ENCODE measurements around the gene PRPF40A. TPM values are rescaled to one million over a fixed set of nuclear protein-coding genes. Genes with fewer than 3 reads are reported as not detected.
A peak's percentile ranks its signal among the peaks of the same experiment; 100 is the strongest.

The PRPF40A gene
- polyA plus RNA-seq, 5 donors: 97.7 to 150 (median 132) TPM

DNA sequence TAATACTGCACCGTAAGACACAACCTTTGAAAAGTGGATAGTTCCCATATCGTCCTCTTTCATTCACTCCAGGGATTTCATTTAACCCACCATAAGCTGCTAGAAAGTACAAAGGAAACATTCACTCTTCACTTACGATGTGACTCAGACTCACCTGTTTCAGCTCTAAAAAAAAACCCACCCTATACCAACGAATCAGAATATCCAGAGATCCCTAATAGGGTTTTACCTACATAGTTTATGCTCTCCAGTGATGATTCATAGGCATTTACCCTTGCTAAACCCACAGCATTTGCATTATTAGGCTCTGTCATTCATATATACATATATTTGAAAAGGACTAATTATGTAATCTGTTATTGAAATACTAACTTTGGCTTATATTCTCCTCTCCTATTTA is 60.2 kb downstream of the PRPF40A start:
- no peak for DNase-seq

GRCh38 chr2:152655880-152656279 is 61.4 kb downstream of the PRPF40A start:
- DNase-seq: no peak

DNA sequence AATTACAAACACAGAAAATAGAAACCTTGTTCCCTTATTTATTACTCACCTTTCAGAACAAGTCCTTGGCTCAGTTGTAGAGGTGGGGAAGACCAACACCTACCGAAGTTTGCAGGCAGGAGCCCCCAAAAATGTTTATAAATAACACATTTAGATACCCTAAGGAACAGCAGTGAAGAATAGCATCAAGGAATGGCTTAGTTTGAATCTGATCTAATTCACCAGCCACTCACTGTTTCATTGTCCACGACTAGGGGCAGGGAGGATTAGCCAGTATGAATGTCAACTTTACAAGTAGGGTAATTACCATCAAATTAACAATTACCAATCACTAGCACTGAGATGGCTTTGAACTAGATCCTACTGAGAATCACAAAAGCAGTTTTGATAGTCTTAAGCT is 65.4 kb downstream of the PRPF40A start:
- DNase-seq: no peak

DNA sequence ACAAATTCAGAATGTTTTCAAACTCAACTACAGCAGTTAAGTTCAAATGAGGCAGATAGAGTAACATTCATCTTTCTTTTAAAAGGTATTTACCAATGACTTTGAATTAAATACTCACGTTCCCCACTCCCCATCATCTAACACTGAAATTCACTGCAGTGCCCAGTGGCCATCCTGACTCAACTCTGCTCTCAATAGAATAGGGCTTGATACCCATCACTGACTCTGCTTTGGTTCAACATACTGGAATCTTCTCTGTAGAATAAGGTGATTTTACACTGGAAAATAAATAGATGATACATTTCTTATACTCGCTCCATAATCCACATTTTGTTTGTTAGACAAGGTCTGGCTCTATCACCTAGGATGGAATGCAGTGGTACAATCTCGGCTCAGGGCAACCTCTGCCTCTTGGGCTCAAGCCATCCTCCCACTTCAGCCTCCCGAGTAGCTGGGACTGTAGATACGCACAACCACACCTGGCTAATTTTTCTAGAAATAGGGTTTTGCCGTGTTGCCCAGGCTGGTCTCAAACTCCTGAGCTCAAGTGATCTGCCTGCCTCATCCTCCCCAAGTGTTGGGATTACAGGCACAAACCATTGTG is 66.4 kb downstream of the PRPF40A start:
- DNase-seq: no peak

DNA sequence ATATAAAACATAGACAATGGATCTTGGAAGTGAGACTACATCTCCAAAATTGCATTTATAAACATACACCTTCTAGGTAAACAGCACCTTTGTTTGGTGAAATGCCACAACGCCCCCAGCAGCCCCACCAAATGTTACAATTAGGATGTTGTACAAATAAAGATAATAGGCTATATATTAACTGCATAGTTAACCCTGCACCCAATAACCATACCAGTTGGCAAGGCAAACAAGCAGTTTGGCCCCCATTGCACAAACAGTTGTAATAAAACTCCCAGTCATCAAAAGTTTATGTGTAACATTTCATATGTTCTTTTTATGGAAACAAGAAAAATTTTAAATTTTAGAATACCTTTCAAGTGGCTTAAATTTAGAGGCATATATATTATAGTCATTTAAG is 67.3 kb downstream of the PRPF40A start:
- no peak for DNase-seq

GRCh38 chr2:152648336-152648735 is 68.9 kb downstream of the PRPF40A start:
- no peak for DNase-seq

- DNase-seq: peak in 1 of 2 donors; percentile 60
These were observed 69.7 kb downstream of the PRPF40A start for GRCh38 chr2:152647552-152647951.

GRCh38 chr2:152646775-152647174 is 70.5 kb downstream of the PRPF40A start:
- no peak for DNase-seq

DNA sequence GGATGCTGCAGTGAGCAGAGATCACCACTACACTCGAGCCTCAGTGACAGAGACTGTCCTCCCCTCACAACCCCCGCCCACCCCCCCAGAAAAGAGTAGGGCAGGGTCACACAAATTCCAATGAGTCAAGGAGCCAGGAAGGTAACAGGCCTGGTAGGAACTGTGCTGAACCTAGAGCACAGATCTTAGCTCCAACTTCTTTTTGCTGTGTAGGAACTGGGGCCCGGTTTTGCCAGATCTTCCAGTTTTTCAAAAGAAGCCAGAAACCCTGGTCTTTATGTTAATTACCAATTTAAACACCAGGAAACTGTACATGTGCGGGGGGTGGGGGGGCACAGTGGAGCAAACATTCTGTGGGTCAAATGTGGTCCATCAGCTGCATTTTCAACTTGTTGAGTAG is 71.0 kb downstream of the PRPF40A start:
- DNase-seq: no peak

GRCh38 chr2:152644189-152644873 is 72.9 kb downstream of the PRPF40A start:
- no peak for DNase-seq

GRCh38 chr2:152638590-152638989 is 78.7 kb downstream of the PRPF40A start:
- DNase-seq: no peak

GRCh38 chr2:152638056-152638455 is 79.2 kb downstream of the PRPF40A start:
- DNase-seq: no peak

GRCh38 chr2:152637251-152637650 is 80.0 kb downstream of the PRPF40A start:
- no peak for DNase-seq

GRCh38 chr2:152635635-152636298 is 81.5 kb downstream of the PRPF40A start:
- DNase-seq: no peak

DNA sequence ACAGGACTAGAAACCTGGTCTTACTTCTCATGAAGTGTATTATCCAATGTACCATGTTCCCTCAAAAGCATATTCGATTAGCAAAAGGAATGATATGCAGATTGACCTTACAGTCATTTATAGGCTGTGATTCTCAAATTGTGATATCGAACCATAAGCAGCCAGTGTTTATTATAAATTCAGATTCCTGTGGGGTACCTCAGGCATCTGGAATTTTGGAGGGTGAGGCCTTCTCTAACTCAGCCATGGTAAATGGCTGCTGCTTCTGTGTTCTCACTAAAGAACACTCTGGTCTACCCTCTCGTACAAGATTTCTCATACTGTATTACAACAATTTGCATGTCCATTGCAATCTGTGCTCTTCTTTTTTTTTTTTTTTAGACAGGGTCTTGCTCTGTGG is 84.5 kb downstream of the PRPF40A start:
- no peak for DNase-seq

GRCh38 chr2:152630466-152630865 is 86.8 kb downstream of the PRPF40A start:
- DNase-seq: no peak

DNA sequence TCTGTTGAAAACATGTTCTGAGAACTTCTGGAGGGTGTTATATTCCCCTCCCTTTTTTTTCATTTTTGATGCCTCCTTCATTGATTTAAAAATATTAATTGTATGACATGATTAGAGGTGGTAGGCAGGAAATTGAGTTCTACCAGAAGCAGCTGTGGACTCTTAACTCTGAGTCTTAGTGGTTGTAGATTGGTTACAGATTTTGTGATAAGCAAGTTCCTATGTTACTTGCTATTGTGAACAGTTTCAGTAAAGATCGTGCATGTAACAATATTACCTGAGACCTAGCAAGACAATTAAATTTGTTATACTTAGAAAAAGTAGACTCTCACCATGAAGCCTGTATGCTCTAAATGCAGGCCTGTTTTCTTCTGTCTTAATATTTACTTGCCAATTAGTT is 88.1 kb downstream of the PRPF40A start:
- no peak for DNase-seq

DNA sequence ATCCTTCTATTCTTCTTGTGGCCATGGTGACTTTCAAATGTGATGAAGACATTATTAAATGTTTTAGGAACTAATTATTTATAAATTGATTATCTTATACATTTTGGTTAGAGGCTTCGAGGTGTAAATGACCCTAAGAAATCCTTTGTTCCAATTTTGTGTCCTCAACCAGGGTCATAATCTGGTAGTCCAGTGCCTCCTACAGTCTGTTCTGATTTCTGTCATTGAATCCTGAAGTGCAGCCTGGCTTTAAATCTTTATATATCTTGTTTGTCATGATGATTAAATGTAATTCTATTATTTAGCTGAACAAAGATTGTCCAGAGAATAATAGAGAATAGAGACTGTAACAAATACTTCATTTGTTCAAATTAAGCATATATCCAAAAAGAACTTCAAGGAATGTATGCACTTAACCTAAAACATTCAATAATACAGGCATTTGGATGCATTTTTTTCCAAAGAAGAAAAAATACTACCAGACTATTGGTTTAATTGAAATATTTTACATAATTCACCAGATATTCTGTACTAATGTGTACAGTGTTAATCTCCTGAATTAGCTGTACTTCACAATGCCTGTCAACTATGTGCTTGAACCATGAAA is 89.8 kb downstream of the PRPF40A start:
- no peak for DNase-seq

GRCh38 chr2:152626911-152627339 is 90.3 kb downstream of the PRPF40A start:
- no peak for DNase-seq

DNA sequence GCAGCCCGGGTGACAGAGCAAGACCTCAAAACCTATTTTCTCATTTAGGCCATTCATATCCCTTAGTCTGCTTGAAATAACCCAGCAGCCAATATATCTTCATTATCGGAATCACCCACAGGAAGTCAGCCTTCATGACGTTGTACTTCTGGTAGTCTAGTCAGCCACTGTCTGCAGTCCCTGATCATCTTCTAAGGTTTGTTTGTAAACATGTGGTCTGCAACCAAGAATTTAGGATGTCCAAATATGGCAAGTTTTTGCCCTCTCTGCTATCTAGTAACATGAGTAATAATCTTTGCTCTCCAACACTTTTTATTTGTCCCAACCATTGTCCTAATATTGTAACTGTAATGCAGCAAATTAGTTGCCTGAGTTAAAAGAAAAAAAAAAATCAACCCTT is 92.5 kb downstream of the PRPF40A start:
- DNase-seq: no peak

- DNase-seq: no peak
These were observed 93.5 kb downstream of the PRPF40A start for GRCh38 chr2:152623775-152624174.

DNA sequence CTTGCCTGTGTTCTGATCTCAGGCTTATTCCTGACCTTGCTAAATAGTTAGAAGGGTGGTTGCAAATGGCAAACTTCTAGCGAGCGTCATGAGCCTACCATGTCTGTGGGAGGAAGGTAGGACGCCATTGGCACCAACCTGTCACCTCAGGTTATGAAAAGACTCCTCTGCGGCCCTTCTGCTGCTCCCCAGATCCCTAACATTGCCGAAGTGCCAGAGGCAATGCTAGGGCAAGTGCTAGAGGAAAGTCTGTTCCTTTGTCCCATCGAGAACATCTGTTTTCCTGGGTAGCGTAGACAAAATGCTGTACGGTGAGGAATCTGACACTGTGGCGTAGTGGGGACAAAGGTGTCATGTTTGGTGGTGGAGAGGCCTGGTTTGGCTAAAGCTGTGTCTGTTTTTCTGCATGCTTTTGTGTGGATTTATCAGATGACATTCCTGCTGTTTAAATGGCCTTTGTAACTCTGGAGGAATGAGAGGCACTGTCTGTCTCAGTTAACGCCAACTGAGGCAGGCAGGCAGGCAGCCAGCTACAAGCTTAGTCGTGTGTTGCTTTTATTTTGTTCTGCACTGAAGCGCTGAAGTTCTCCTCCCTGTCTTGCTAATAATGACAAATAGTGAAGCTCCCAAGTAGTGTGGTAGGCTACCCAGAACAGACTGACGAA is 94.1 kb downstream of the PRPF40A start:
- DNase-seq: no peak
